TTC549 (cell line): ENCODE data around the gene SETD1B.
A peak's percentile ranks its signal among the peaks of the same experiment; 100 is the strongest.
"Not testable (repeated sequence)": the region's sequence is repeated elsewhere in the genome, so short reads cannot be mapped to it uniquely, and the experiment has no call there.

Experiments used
- FAIRE-seq: peaks from 2 replicates; lab custom pipeline; 2012; peaks lifted over from hg19 to GRCh38; lab: Jason Lieb, UNC

The SETD1B gene

GRCh38 chr12:121827351-121828099 lies 23.7 kb downstream of the SETD1B start:
- FAIRE-seq: no peak

DNA sequence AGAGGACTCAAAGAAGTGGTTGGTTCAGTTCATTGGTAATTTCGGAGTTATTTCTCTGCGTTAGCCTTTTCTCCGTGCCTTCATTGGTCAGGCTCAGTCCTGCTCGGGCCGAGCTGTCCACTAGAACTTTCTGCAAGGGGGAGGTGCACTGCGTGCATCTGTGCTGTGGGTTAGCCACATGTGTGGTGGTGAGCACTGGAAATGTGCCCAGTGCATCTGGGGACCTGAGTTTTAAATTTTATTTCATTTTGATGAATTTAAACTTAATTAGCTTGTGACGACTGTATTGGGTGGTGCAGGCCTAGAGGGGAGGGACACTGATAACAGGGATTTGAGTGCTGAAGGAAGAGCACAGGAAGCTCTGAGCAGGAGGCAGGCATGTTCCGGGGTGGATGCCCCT lies 24.5 kb downstream of the SETD1B start:
- no peak for FAIRE-seq

GRCh38 chr12:121828826-121829225 lies 25.0 kb downstream of the SETD1B start:
- no peak for FAIRE-seq

DNA sequence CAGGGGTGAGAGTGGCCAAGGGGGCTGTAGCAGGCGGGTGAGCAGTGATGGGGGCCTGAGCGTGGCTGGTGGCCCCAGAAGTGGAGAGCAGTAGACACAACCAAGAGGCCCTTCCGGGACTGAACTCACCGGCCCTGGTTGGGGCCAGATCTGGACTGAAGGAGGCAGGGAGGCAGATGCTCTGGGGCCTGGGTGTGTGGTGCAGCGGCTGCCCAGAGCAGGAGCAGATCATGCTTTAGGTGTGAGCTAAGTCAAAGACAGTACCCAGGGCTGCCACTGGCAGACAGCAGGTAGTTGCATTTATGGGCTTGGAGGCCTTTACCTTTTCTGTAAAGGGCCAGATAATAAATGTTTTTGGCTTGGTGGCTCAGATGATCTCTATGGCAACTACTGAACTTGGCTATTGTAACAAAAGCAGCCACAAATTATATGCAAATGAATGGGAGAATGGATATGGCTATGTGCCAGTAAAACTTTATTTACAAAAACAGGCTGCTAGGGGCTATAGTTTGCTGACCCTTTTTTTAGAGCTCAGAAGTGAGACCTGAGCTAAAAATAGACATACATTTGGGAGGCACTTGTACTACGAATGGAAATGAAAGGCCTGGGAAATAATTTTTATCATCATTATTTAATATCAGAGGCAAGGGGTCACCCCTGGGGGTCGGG lies 25.6 kb downstream of the SETD1B start:
- FAIRE-seq: no peak

- no peak for FAIRE-seq
Measured at GRCh38 chr12:121830134-121830533, 26.3 kb downstream of the SETD1B start.

DNA sequence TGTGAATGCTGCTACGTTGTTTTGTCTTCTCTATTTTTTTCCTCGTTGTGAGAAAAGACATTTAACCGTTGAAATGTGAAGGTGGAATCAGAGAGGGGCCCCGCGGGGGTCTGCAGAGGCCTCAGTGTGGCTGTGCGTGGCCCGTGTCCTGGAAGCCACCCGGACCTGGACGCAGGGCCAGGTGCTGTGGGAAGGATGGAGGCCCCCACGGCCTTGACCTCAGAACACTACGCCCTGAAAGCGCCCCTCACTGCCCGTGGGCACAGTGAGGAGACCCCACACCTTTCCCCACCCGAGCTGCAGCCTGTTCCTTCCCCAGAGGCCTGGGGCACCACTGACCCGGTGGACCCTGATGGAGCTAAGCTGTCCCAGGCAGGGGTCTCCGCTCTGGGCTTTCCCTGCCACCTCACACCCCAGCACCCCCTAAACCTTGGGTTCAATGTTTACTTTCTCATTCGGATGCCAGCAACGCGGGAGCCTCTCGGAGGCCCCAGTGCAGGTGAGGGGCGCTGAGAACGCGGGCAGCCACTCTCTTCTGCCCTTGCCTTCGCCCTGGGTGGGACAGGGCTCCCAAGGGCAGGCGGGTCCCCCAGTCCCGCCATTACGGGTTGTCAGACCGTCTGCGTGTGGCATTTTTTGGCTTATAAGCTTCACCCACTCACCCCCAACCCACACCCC lies 26.9 kb downstream of the SETD1B start:
- no peak for FAIRE-seq

DNA sequence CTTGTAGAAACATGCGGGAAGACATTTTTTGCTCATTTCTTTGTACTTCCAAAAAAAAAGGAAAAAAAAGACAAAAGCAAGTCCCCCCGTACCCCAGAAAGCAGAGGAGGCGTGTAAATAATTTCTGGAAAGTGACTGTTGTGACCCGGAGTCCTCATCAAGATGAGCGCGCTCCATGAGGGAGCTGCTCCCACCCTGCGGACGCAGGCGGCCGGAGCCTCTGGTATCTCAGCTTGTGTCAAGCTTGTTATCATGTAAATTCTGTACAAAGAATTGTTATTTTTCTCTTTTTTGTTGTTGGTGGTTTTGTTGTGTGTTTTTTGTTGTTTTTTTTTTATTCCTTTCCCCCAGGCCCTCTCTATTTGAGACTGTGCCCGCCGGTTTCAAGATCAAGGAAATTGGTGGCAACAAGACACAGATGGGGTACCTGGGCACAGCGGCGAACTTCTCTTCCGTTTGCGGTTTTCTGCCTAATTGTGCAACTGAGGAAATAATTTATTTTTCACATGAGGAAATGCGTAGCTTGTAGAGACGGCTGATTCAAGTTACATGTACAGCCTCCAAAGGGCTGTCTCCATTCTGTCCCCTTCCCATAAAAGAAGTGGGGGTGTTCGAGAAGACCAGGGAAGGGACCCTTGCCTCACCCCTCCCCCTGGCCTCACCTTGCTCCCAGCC lies 27.9 kb downstream of the SETD1B start:
- no peak for FAIRE-seq

DNA sequence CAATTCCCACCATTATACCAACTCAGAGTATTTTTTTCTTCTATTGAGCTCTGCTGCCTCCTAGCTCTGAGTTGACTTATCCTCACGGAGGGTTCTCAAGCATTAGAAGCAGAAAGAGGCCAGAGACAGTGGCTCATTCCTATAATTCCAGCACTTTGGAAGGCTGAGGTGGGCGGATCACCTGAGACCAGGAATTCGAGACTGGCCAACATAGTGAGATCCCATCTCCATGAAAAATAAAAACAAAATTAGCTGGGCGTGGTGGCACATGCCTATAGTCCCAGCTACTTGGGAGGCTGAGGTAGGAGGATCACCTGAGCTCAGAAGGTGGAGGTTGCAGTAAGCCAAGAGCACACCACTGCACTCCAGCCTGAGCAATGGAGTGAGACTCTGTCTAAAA lies 33.9 kb downstream of the SETD1B start:
- FAIRE-seq: no peak

- FAIRE-seq: no peak
Measured at GRCh38 chr12:121838126-121838525, 34.3 kb downstream of the SETD1B start.

DNA sequence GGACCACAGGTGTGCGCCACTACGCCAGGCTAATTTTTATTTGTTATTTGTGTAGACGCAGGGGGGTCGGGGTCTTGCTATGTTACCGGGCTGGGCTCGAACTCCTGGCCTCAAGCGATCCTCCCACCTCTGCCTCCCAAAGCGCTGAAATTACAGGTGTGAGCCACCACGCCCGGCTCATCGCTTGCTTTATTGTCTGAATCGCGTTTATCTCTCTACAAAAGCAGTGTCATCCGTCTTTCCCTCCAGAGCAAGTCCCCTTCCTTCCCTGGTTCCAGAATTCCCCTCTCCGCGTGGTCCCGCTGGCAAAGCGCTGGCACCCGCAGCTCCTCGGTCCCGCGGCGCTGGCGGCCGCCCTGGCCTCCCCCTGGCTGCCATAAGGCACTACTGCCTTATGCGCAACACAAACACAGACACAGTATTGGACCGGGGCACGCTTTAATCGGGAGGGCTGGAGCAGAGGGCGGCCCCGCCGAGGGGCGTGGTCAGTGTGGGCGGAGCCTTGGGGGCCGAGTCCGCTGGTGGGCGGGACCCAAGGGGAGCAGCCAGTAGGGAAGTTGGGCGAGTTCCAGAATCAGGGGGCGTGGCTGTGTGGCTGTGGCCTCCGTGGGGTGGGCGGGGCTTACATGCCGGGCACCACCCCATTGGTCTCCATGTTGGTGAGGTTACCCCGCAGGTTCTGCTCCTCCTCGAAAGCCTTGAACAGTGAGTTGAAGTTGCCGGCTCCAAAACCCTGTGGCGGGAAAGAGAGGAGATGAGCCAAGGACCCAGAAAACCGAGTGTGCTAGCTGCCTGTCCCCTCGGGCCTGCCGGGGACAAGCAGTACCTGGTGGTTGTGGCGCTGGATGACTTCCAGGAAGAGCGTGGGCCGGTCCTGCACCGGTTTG lies 35.5 kb downstream of the SETD1B start:
- FAIRE-seq: peak; percentile 91

GRCh38 chr12:121839993-121840761 lies 36.4 kb downstream of the SETD1B start:
- FAIRE-seq: no peak

- FAIRE-seq: no peak
Measured at GRCh38 chr12:121843236-121843982, 39.6 kb downstream of the SETD1B start.

DNA sequence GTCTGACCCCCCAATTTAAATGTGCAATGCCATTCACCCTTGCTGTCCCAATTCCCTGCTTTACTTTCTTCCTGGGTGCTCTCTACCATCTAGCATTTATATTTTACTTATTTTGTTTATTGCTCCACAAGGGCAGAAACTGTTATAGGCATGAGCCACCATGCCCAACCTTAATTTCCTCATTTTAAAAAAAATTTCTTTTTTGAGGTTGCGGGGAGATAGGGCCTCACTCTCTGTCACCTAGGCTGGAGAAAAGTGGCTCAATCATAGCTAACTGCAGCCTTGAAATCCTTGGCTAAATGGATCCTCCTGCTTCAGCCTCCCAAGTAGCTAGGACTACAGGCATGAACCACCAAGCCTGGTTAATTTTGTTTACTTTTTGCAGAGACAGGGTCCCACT lies 41.9 kb downstream of the SETD1B start:
- no peak for FAIRE-seq

GRCh38 chr12:121849211-121849610 lies 45.4 kb downstream of the SETD1B start:
- FAIRE-seq: no peak

DNA sequence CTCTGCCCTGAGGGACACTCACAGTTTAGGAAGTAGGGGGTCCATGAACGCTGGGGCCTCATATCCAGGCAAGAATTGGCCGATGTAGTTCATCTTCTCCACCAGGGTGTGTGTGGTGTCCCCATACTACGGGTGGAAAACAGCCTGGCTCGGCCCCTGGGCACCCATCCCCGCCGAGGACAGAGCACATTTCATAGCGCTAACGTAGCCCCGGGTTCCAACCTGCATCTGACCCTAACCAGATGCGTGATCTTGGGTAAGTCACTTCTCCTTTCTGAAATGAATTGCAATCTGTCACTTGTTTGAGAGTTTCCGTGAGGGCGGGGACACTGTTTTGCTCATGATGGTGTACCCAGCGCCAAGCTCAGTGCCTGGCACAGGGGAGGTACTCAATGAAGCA lies 45.9 kb downstream of the SETD1B start:
- no peak for FAIRE-seq

DNA sequence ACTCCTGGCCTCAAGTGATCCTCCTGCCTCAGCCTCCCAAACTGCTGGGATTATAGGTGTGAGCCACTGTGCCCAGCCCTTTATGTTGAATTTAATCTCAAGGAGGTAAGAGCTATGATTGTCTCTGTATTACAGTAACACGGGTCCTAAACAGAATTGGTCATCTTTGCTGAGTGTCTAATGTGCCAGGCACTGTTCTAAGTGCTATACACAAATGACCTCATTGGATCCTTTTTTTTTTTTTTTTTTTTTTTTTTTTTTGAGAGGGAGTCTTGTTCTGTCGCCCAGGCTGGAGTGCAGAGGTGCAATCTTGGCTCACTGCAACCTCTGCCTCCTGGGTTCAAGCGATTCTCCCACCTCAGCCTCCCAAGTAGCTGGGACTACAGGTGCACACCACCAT lies 48.6 kb downstream of the SETD1B start:
- FAIRE-seq: not testable (repeated sequence)

GRCh38 chr12:121857322-121858246 lies 53.8 kb downstream of the SETD1B start:
- no peak for FAIRE-seq

- no peak for FAIRE-seq
Measured at GRCh38 chr12:121858318-121858661, 54.5 kb downstream of the SETD1B start.
